T-helper 17 cell (primary cell): ENCODE data around the gene ZAP70. TPM values are rescaled to one million over a fixed set of nuclear protein-coding genes. Genes with fewer than 3 reads are reported as not detected.
"Not testable (repeated sequence)": the region's sequence is repeated elsewhere in the genome, so short reads cannot be mapped to it uniquely, and the experiment has no call there.

Experiments used
- ATAC-seq: fragments of 150-1000 bp; cut with Tn5 transposase; 2 replicates; pipeline ENCODE4 v1.10.0; 2021; ENCODE audit warnings: mild to moderate bottlenecking, moderate library complexity
- DNase-seq, 3 donors: peaks; one replicate each; pipeline versions ENCODE4 v3.0.0 to v3.0.0-alpha.2; 2020 to 2021
- H3K9me3 ChIP-seq: one replicate; pipeline ENCODE4 v1.7.0; 2013; ENCODE audit warnings: low read length, mild to moderate bottlenecking; ENCODE audit not compliant: control insufficient read depth, poor library complexity, severe bottlenecking
- H3K27ac Mint-ChIP-seq: one replicate; pipeline ENCODE4 v1.8.0; 2022; ENCODE audit warnings: mild to moderate bottlenecking, moderate library complexity, mixed read lengths
- H3K27me3 Mint-ChIP-seq: one replicate; pipeline ENCODE4 v1.8.0; 2022; ENCODE audit warnings: mixed read lengths
- H3K36me3 Mint-ChIP-seq: one replicate; pipeline ENCODE4 v1.8.0; 2022; ENCODE audit warnings: low read depth, mixed read lengths
- H3K4me1 Mint-ChIP-seq: one replicate; pipeline ENCODE4 v1.8.0; 2022; ENCODE audit warnings: mild to moderate bottlenecking, mixed read lengths
- H3K4me3 Mint-ChIP-seq: one replicate; pipeline ENCODE4 v1.8.0; 2022; ENCODE audit warnings: mild to moderate bottlenecking, moderate library complexity, mixed read lengths
- total RNA-seq, 4 donors: library from RNA in 2 of 4; stranded (reverse) in 2 of 4; gene quantifications; one replicate each; pipeline ENCODE4 v1.2.3 and lab custom pipeline; 2022 to 2026

ZAP70 gene
- total RNA-seq, 2 donors from 2014 or later, result 406 to 439 TPM

DNA sequence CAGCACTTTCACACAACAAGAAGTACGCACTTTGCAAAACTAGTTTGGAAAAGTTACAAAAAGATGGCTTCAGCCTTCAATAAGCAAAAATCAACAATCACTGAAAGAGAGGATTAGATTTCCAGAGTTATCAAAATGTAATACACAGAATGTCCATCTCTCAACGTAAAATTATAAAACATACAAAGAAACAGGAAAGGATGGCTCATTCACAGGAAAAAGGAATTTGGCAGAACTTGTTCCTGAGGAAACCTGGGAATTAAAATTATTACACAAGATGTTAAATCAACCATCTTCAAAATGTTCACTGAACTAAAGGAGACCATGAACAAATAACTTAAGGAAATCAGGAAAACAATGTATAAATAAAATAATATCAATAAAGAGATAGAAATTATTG, 35.9 kb upstream of the ZAP70 start:
- ATAC-seq, result no peak
- H3K9me3 ChIP-seq, result no peaks in the 10 kb centered on the region
- peaks cover 7% of the 10 kb centered on the region for H3K27me3 Mint-ChIP-seq
- H3K4me3 Mint-ChIP-seq, result no peak overlapping the region
- H3K36me3 Mint-ChIP-seq, result no peaks in the 10 kb centered on the region
- H3K4me1 Mint-ChIP-seq, result peaks cover 2% of the 10 kb centered on the region
- DNase-seq, result no peak
- no peak overlapping the region for H3K27ac Mint-ChIP-seq

GRCh38 chr2:97678298-97678697, 35.1 kb upstream of the ZAP70 start:
- no peak overlapping the region for H3K27ac Mint-ChIP-seq
- no peaks in the 10 kb centered on the region for H3K36me3 Mint-ChIP-seq
- peaks cover 2% of the 10 kb centered on the region for H3K4me1 Mint-ChIP-seq
- no peak overlapping the region for H3K4me3 Mint-ChIP-seq
- peaks cover 5% of the 10 kb centered on the region for H3K27me3 Mint-ChIP-seq
- DNase-seq (no peak), ATAC-seq (no peak)
- no peaks in the 10 kb centered on the region for H3K9me3 ChIP-seq

GRCh38 chr2:97687235-97687634, 26.1 kb upstream of the ZAP70 start:
- DNase-seq, result not testable (repeated sequence)

GRCh38 chr2:97688062-97688827, 25.1 kb upstream of the ZAP70 start:
- peak overlapping the region; percentile 8 for H3K27ac Mint-ChIP-seq
- peaks cover 6% of the 10 kb centered on the region for H3K4me1 Mint-ChIP-seq
- H3K9me3 ChIP-seq, result no peaks in the 10 kb centered on the region
- ATAC-seq, result no peak
- H3K4me3 Mint-ChIP-seq, result no peak overlapping the region
- H3K27me3 Mint-ChIP-seq, result peaks cover 7% of the 10 kb centered on the region
- H3K36me3 Mint-ChIP-seq, result no peaks in the 10 kb centered on the region
- no peak for DNase-seq

More at GRCh38 chr2:97687235-97687634, 26.1 kb upstream of the ZAP70 start:
- not testable (repeated sequence) for H3K36me3 Mint-ChIP-seq, H3K27me3 Mint-ChIP-seq, ATAC-seq, H3K9me3 ChIP-seq, H3K27ac Mint-ChIP-seq, H3K4me3 Mint-ChIP-seq, H3K4me1 Mint-ChIP-seq

DNA sequence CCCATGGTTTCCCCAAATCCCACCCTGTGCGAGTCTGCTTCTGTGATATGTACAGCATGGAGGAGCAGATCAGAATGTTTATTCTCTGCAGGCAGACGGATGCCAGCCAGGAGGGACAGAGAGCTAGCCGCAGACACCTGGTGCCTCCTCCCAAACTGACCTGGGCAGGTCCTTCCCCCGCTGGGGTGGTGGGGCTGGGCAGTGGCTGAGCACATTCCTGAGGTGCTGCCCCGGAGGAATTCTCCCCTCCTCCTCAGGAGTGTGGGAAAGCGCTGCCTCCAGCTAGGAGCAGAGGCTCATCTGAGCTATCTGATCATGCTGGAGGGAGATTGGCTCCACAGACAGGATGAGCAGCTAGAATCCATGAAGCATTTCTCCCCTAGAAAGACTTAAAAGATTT, 22.2 kb upstream of the ZAP70 start:
- no peak overlapping the region for H3K27ac Mint-ChIP-seq
- no peak for ATAC-seq
- no peak for DNase-seq

GRCh38 chr2:97693476-97693875, 19.9 kb upstream of the ZAP70 start:
- no peak for DNase-seq
- ATAC-seq, result no peak
- peaks cover 7% of the 10 kb centered on the region for H3K4me1 Mint-ChIP-seq
- no peaks in the 10 kb centered on the region for H3K36me3 Mint-ChIP-seq
- H3K4me3 Mint-ChIP-seq, result no peak overlapping the region
- H3K9me3 ChIP-seq, result no peaks in the 10 kb centered on the region
- peaks cover 7% of the 10 kb centered on the region for H3K27me3 Mint-ChIP-seq
- peak overlapping the region; percentile 61 for H3K27ac Mint-ChIP-seq

More for the DNA sequence above, 22.2 kb upstream of the ZAP70 start:
- Mint-ChIP-seq H3K4me1 (peaks cover 6% of the 10 kb centered on the region), H3K4me3 (no peak overlapping the region), H3K36me3 (no peaks in the 10 kb centered on the region), H3K27me3 (peaks cover 7% of the 10 kb centered on the region)
- H3K9me3 ChIP-seq, result no peaks in the 10 kb centered on the region

DNA sequence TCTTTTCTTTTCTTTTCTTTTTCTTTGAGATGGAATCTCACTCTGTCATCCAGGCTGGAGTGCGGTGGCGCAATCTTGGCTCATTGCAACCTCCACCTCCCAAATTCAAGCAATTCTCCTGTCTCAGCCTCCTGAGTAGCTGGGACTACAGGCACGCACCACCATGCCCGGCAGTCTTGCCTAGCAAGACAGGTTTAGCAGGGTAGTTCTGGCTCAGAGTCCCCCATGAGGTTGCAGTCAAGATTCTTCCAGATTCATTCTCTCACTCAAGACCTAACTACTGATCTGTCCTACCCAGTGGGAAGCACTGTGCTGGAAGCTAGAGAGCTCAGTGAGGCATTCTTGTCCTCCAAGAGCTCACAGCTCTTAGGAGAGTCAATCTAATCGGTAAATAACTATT, 17.6 kb upstream of the ZAP70 start:
- Mint-ChIP-seq H3K27ac (no peak overlapping the region), H3K4me3 (no peak overlapping the region), H3K27me3 (no peaks in the 10 kb centered on the region), H3K36me3 (no peaks in the 10 kb centered on the region), H3K4me1 (peaks cover 12% of the 10 kb centered on the region)
- no peak for DNase-seq
- no peak for ATAC-seq
- no peaks in the 10 kb centered on the region for H3K9me3 ChIP-seq

DNA sequence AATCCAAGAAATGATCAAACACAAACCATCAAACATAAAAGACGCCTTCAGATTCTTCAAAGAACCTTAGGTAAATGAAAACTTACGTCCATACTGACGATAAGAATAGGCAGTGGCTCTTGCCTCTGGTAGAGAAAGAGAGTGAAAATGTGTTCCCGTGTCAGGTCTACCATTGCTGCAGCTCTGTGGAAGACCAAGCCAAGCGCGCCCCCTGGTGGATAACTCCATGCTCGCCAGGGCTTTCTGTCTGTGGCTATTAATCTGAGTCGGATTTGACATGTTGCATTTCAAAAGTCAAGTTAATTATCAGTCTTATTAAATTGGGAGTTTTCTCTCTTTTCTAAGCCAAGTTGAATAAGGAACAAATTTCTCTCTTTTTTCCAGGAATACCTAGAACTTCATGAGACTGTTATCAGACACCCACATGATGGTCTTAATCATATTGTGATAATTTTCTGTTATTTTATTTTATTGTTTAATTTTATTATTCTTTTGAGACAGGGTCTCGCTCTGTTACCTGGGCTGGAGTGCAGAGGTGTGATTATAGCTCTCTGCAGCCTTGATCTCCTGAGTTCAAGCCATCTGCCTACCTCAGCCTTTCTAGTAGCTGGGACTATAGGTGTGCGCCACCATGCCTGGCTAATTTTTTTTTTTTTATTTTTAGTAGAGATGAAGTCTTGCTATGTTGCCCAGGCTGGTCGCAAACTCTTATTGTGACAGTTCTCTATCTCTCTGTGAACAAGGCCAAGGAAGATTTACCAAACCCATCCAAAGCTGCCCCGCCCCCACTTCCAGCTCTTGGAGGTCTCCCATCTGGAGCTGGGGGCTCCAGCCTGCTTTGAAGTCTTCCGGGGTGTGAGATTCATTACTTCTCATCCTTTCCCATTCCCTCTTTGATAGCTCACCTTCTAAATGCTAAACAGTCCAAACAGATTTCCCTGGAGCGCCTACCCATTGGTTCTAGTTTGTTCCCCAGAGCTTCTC, 15.8 kb upstream of the ZAP70 start:
- DNase-seq (peak; percentile 79 to 93 (median 86)), ATAC-seq (peak; percentile 93)
- Mint-ChIP-seq H3K27ac (no peak overlapping the region), H3K4me3 (no peak overlapping the region), H3K36me3 (no peaks in the 10 kb centered on the region), H3K27me3 (no peaks in the 10 kb centered on the region), H3K4me1 (peaks cover 12% of the 10 kb centered on the region)
- no peaks in the 10 kb centered on the region for H3K9me3 ChIP-seq

DNA sequence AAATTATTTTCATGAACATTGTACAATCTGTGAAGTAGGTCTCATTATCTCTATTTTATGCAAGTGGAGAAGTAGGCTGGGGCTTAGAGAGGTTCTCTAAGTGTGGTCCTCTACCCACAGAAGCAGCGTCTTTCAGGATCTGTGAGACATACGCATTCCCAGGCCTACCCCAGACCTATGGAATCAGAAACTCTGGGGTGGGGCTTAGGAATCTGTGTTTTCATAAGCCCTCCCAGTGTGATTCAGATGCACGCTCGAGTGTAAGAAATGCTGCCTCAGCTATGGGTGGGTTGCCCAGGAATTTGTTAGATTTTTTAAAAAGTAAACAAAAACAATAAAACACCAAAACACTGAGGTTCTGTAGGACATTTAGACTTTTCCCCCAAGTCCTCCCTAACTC, 14.8 kb upstream of the ZAP70 start:
- no peaks in the 10 kb centered on the region for H3K9me3 ChIP-seq
- Mint-ChIP-seq H3K36me3 (no peaks in the 10 kb centered on the region), H3K4me1 (peaks cover 12% of the 10 kb centered on the region), H3K27ac (no peak overlapping the region), H3K4me3 (no peak overlapping the region), H3K27me3 (no peaks in the 10 kb centered on the region)
- DNase-seq (no peak), ATAC-seq (no peak)

DNA sequence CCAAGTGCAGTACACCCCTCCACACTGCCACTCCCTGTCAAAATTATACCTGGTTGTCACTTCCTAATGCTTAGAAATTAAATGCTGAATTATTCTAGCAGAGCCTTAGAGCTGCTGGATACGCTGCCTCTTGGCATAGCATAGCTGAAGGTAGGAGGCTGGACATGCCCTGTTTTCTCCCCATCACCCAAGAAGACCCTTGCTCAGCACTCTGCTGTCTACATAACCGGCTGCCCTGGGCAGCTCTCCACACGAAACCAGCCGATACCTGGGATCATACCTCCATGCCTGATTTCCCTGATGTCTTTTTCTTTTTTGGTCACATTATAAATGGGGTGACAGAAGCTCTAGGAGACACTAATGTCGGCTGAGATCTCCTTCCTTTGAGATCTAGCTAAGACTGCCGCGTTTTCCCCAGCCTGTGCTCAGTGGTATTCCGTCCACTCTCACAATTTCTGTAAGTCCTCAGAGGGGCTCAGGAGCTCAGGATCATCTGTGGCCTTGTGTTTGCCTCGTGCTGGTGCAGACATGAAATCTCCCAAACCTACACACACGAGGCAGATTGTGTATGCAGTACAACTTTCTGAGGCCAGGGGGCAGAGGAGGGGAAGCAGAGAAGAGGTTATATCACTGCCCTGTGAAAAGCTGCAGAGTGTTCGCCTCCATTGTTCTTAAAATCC, 13.5 kb upstream of the ZAP70 start:
- H3K27ac Mint-ChIP-seq, result peak overlapping the region; percentile 57
- ATAC-seq, result peak; percentile 85

GRCh38 chr2:97701186-97701585, 12.2 kb upstream of the ZAP70 start:
- H3K9me3 ChIP-seq, result no peaks in the 10 kb centered on the region
- DNase-seq (no peak), ATAC-seq (no peak)
- H3K27ac Mint-ChIP-seq, result no peak overlapping the region
- no peak overlapping the region for H3K4me3 Mint-ChIP-seq
- peaks cover 16% of the 10 kb centered on the region for H3K4me1 Mint-ChIP-seq
- H3K36me3 Mint-ChIP-seq, result no peaks in the 10 kb centered on the region
- no peaks in the 10 kb centered on the region for H3K27me3 Mint-ChIP-seq

More for the DNA sequence above, 13.5 kb upstream of the ZAP70 start:
- Mint-ChIP-seq H3K36me3 (no peaks in the 10 kb centered on the region), H3K4me1 (peaks cover 16% of the 10 kb centered on the region), H3K4me3 (no peak overlapping the region), H3K27me3 (no peaks in the 10 kb centered on the region)
- peak in 1 of 3 donors; percentile 55 for DNase-seq
- H3K9me3 ChIP-seq, result no peaks in the 10 kb centered on the region

DNA sequence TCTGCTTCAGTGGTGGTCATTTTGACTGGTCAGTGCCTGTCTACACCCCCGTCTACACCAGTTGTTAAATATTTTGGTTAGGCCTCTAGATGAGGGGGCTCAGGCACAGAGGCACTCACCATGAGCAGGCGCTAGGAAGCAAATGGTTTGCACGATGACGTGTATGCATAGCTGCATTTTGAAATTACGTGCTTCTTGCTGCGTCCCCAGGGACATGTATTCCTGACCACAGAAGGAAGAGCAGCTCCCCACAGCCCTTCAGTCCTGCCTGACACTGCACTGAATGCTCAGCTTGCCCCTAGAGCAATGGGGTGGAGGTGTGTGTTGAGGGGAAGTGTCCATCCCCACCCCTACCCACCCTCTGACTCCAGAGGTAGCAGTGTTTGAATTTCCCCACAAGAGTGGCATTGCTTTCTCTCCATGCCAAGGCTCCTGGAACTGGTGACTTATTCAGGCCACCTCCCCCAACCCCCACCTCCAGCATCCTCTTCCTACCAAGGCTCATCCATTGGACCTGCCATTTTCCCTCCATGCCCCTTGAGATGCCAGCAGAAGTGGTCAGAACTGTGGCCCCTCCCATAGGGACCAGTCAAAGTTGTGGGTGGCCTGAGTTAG, 11.4 kb upstream of the ZAP70 start:
- ATAC-seq (no peak), DNase-seq (no peak)
- peaks cover 16% of the 10 kb centered on the region for H3K4me1 Mint-ChIP-seq
- no peak overlapping the region for H3K4me3 Mint-ChIP-seq
- no peaks in the 10 kb centered on the region for H3K9me3 ChIP-seq
- no peaks in the 10 kb centered on the region for H3K27me3 Mint-ChIP-seq
- H3K36me3 Mint-ChIP-seq, result no peaks in the 10 kb centered on the region
- no peak overlapping the region for H3K27ac Mint-ChIP-seq
